HG03521 (cell line): ENCODE data around the gene CNGB1.

Experiments used
- ATAC-seq: cut with Tn5 transposase; IDR thresholded peaks from one replicate; pipeline ENCODE4 v1.9.1; 2021; ENCODE audit warnings: mild to moderate bottlenecking, moderate library complexity; ENCODE audit not compliant: unreplicated experiment

The CNGB1 gene

DNA sequence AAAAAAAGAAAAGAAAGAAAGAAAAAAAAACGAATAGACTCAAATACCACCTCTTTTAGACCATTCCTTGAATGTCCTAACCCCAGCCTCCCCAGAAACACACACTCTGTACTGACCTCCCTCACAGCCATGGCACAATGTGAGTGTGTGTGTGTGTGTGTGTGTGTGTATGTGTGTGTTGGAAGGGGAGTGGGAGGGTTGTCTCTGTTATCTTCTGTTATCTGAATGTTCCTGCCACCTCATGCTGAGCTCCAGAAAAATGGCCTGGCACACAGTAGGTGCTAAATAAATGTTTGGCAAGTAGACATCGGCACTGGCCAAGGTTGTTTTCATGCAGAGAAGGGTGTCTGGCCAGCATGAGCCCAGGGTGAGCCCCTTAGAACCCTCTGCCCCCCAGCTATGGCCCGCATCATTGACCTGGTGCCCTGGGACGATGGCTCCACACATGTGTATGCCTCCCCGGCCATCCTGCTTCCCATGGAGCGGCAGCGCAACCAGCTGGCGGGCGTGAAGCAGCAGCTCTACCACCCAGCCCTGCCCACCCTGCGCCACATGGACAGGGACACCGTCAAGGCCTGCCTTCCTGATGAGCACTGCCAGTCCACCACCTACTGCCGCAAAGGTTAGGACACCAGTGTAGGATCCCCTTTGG is 6.6 kb upstream of the CNGB1 start:
- no peak for ATAC-seq

GRCh38 chr16:57976331-57976796 is 5.4 kb upstream of the CNGB1 start:
- no peak for ATAC-seq

DNA sequence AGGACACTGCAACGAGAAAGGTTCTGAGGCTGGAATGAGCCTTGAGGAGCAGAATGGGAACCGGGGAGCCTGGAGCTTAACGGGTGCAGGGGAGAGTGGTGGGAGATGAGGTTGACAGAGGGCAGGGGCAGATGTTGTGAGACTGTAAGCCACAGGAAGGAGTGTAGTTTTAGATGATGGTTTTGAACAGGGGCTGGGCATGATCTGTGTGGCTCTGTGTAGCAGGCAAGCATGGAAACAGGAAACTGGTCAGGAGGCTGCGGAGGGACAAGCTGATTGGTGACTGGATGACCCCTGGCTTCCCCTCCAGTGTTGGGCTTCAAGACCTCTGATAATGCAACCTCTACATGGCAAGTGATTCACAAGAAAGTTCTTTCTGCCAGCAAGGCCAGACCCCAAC is 1.4 kb upstream of the CNGB1 start:
- no peak for ATAC-seq

GRCh38 chr16:57971848-57972247 is 920 bp upstream of the CNGB1 start:
- no peak for ATAC-seq

DNA sequence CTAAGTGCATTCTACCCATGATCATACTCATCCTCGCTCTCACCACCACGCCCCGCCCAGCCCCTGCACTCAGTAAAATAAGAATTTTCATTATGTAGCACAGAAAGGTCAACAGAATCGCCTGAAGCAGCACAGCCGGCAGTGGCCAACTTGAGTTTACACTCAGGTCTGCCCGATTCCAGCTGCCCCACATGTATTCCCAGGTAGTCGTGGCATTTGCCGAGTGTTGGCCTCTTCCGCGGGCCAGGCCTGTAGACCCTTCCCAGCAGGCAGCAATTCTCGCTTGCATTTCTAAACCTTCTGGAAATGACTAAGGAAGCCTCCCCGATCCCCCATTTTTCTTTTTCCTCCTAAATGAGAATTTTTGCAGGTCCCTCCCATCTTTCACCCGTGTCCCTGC is 609 bp downstream of the CNGB1 start:
- ATAC-seq = no peak

DNA sequence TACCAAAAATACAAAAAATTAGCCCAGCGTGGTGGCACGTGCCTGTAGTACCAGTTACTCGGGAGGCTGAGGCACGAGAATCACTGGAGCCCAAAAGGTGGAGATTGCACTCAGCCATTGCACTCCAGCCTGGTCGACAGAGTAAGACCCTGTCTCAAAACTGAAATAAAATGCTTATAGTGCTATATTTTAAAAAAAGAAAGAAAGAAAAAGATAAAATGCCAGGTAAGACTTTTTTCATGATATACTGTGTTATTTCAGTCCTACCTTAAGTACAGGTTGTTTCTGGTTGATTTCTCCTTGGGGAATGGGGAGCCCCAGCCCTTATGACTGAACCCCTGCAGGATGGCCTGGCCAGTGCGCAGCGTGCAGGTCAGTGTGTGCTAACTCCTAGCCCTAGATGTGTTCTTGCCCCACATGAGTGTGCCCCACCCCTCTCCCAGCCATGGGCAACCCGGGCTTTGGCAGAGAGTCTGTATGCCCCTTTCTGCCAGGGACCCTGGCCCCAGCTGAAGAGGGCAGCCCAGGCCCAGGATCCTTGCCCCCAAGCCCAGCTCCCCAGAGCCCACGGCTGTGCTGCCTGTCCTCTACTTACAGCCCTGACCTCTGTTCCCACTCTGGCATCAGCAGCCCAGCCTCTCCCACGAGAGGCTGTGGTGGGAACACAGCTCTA is 1.3 kb downstream of the CNGB1 start:
- ATAC-seq = no peak

DNA sequence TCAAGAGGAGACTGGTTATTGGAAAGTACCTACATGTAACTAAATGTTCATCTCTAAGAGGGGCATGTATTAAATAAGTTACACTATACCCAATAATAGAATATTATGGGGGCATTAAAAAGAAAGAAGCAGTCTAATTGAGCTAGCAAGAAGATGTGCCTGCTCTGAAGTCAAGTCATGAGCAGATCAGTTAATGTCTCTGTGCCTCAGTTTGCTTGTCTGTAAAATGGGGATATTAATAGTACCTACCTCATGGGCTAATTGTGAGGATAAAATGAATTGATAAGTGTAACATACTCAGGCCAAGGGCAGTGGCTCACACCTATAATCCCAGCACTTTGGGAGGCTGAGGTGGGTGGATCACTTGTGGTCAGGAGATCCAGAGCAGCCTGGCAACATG is 3.0 kb downstream of the CNGB1 start:
- no peak for ATAC-seq

DNA sequence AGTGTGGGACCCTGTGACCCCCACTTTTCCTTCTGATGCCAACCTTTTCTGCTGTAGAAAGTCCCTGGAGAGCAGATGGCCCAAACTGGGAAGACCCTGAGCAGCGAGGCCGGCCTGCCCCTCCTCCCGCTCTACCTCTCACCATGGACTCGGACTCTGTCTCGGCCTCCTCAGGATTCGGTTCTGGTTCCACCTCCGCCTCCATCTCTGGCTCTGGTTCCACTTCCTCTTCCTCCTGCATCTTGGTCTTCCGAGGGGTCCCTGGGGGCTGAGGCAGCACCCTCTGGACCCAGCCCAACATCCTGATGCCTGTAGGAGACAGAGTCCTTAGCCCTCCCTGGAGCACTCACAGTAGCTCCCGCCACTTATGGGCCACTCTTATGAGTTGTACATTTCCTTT is 3.9 kb downstream of the CNGB1 start:
- ATAC-seq = no peak

DNA sequence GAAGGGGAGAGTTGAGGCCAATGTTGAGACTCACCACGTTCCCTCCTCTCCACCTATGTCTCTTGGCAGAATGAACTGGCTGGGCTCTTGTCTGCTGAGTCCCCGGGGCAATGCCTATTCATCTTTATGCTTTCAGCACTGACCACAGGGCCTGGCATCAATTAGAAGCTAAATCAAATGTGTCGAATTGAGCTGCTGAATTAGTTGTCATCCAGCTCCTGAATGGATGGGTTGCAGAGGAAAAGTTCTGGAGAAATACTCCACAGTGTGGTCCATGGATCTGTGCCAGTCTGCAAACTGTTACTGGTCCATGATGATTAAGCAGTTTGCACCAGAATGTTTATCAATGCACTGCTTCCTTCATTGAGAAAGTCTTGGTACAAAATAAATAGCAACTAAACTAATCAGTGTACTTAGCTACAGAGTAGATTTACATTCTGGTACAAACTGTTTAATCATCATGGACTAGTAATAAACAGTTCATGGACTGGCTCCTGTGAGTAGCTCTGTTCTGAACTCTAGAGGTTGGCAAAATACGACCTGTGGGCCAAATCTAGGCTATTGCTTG is 4.6 kb downstream of the CNGB1 start:
- no peak for ATAC-seq

- ATAC-seq = no peak
These were observed 6.7 kb downstream of the CNGB1 start for GRCh38 chr16:57964157-57964700.

GRCh38 chr16:57962756-57963155 is 8.2 kb downstream of the CNGB1 start:
- no peak for ATAC-seq

GRCh38 chr16:57962046-57962445 is 8.9 kb downstream of the CNGB1 start:
- no peak for ATAC-seq

DNA sequence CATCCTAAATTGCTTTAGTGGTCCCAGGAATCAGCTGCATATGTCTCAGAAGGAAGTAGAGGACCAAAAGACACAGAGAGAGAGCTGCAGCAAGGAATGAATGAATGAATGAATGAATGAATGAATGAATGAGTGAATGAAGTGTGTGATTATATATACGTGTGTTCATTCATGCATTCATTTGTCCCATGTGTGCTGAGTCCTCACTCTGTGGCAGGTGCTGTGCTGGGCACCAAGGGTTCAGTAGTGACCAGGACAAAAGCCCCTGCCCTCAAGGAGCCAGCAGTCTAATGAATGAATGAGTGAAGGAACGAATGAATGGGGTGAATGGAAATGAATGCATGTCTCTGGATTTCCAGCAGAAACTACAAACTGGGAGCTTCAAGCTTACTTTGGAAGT is 9.4 kb downstream of the CNGB1 start:
- ATAC-seq = no peak

DNA sequence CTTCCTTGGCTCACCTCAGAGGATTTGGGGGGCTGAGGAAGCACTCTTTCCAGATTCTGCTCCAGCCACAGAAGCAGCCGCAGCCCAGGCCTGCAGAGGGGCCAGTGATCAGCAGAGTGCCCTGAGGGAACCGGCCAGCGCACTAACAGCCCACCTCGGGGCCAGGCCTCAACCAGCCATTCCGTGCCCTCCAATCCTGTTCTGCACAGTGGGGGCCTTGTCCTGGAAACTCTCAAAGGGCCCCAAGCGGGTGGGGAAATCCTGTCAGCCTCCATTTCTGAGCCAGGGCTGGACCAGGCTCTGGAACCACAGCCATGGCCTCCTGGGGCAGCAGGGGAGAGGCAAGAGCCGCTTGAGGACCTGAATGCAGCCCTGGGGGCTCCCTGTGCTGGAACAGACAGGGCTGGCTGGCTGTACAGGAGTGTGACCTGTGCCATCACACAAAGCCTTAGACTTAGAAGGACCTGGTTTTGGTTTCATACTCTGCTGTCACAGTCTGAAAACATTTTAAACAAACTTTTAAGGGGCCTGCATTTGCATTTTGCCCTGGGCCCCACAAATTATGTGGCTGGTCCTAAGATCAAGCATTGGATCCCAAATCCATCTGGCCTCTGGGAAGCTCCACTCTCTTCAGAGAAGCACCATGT is 10.0 kb downstream of the CNGB1 start:
- ATAC-seq = no peak

GRCh38 chr16:57960310-57960709 is 10.6 kb downstream of the CNGB1 start:
- ATAC-seq = no peak

- no peak for ATAC-seq
These were observed 11.1 kb downstream of the CNGB1 start for GRCh38 chr16:57959804-57960203.

GRCh38 chr16:57959121-57959520 is 11.8 kb downstream of the CNGB1 start:
- ATAC-seq = no peak

GRCh38 chr16:57958544-57958943 is 12.4 kb downstream of the CNGB1 start:
- ATAC-seq = no peak

DNA sequence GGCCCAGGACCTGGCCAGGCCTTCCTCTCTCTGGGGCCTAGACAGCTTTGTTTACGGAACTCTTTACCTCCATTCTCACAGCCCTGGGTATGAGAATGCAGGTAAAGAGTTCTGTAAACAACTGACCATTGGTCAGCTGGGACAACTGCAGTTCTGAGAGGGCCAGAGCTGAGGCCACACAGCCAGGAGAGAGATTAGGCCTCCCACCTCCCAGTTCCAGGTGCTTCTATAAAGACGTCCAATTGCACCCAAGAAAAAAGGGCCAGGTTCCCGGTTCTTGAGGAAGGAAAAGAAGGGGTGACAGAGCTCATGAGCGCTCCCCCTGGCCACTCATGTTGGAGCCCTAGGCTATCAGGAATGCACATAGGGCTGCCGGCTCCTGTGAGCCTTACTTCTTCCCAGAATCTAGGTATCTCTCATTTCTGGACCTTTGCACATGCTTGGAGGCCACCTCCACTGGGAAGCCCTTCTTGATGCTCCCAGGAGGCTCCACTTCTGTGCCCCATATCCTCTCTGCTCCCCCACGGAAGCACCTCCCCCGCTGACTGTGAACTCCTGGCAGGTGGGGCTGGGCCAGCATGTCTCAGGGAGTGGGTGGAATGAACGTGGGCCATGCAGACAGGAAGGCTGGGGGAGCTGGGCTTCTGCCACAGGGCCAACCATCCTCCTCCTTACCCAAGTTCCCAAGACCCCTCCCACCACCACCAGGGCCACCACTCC is 13.1 kb downstream of the CNGB1 start:
- ATAC-seq = no peak

DNA sequence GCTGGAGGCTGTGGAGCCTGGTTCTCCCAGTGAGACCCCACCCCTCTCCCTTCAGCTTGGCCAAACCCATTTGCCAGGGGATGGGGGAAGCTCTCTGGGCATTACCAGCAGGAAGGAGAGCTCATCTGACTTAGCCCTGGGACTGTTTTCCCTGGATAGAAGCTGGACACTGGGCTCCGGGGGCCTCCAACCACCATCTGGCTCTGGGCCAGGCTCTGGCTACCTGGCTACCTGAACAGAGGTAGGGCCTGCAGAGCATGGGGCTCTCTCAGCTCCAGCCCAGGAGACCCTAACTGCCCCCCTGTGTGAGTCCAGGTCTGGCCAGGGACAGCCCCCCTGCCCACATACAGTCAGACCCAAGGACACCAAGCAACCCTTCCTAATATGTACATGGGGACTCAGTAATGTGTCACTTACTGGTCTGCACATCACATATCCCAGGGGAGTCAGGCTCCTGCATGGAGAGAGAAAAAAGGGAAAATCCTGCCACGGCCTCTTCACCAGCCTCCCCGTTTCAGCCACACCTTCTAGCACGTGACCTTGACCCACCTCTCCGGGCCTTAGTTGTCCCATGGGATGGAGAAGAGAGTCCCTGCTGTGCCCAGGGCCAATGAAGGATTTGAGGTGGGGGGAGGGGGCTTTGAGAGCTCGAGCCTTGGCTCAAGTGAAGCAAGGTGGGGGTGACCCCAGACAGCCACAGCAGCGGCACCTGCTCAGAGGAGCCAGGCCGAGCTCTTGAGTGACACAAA is 13.8 kb downstream of the CNGB1 start:
- ATAC-seq = no peak
